Endothelial cell of umbilical vein (primary cell): ENCODE data around the gene OR5B21. TPM values are rescaled to one million over a fixed set of nuclear protein-coding genes. Genes with fewer than 3 reads are reported as not detected.

Experiments used
- BruUV-seq: library from RNA; stranded (reverse); fragments of 400-500 nt; replicated peaks from 2 replicates; lab custom pipeline; 2021; lab: Mats Ljungman, UMichigan
- CTCF ChIA-PET: fragments of 300-600, 350-600 bp; sonication (Branson Sonifier 250); formaldehyde crosslinking; loops from one replicate; lab custom pipeline; 2021; ENCODE audit warnings: antibody characterized with exemption, inconsistent platforms; lab: Charles Lee
- POLR2A ChIA-PET: fragments of 300-600, 350-600 bp; sonication (Branson Sonifier 250); formaldehyde crosslinking; loops from one replicate; lab custom pipeline; 2021; ENCODE audit warnings: antibody characterized with exemption, inconsistent platforms; lab: Charles Lee
- DNase-seq: peaks from one replicate; pipeline ENCODE4 v3.0.0-alpha.2; 2011; ENCODE audit warnings: low read depth, low spot score
- FAIRE-seq: peaks from 2 replicates; lab custom pipeline; 2011; peaks lifted over from hg19 to GRCh38; lab: Jason Lieb, UNC
- H2AFZ ChIP-seq: 2 replicates; pipeline ENCODE4 v1.6.0; 2012; ENCODE audit warnings: low read depth, low read length, control low read depth, inconsistent platforms
- H3K27ac ChIP-seq: 2 replicates; pipeline ENCODE4 v1.5.1; 2011; ENCODE audit warnings: low read depth, mild to moderate bottlenecking, control low read depth, low read length, moderate library complexity; ENCODE audit not compliant: insufficient read depth
- H3K27me3 ChIP-seq, 2 experiments: 2 replicates each; pipeline versions ENCODE4 v1.6.0 to v1.6.1; 2011; ENCODE audit warnings: low read length in 2 of 2, mixed read lengths in 1 of 2; ENCODE audit not compliant: control insufficient read depth in 2 of 2, insufficient read depth in 2 of 2
- H3K36me3 ChIP-seq, 2 experiments: 2 replicates in 1 of 2; 3 replicates in 1 of 2; pipeline ENCODE4 v1.5.1; 2011; ENCODE audit warnings: low read length in 2 of 2, mild to moderate bottlenecking in 1 of 2, moderate library complexity in 1 of 2; ENCODE audit not compliant: control insufficient read depth in 2 of 2, insufficient read depth in 2 of 2; ENCODE audit errors: extremely low read depth in 1 of 2
- H3K4me1 ChIP-seq: 3 replicates; pipeline ENCODE4 v1.5.1; 2011; ENCODE audit warnings: mild to moderate bottlenecking, low read length; ENCODE audit not compliant: control insufficient read depth, insufficient read depth; ENCODE audit errors: extremely low read depth
- H3K4me2 ChIP-seq: 2 replicates; pipeline ENCODE4 v1.6.1; 2011; ENCODE audit warnings: low read length, control low read depth, mixed read lengths; ENCODE audit not compliant: insufficient read depth
- H3K4me3 ChIP-seq, 3 experiments: fragments of 200-600 bp in 1 of 3; sonication (generic), shearing (Covaris generic) in 1 of 3; replicated peaks in 1 of 3; 2 replicates each; pipeline ENCODE4 v1.5.1; 2011 to 2016; ENCODE audit warnings: control low read depth in 3 of 3, low read length in 3 of 3, mild to moderate bottlenecking in 2 of 3, inconsistent platforms in 1 of 3, low read depth in 1 of 3, moderate library complexity in 1 of 3; ENCODE audit not compliant: insufficient read depth in 1 of 3
- H3K79me2 ChIP-seq: 2 replicates; pipeline ENCODE4 v1.6.0; 2012; ENCODE audit warnings: low read length, inconsistent platforms; ENCODE audit not compliant: control insufficient read depth, insufficient read depth
- H3K9ac ChIP-seq: replicated peaks from 2 replicates; pipeline ENCODE3; 2011; ENCODE audit warnings: low read length, control low read depth; ENCODE audit not compliant: insufficient read depth; ENCODE audit errors: extremely low read depth
- H3K9me1 ChIP-seq: replicated peaks from 3 replicates; pipeline ENCODE4 v1.6.0; 2011; ENCODE audit warnings: mild to moderate bottlenecking, low read length; ENCODE audit not compliant: control insufficient read depth, insufficient read depth; ENCODE audit errors: extremely low read depth
- H3K9me3 ChIP-seq: replicated peaks from 2 replicates; pipeline ENCODE4 v1.5.1; 2012; ENCODE audit warnings: low read length, inconsistent platforms; ENCODE audit not compliant: control insufficient read depth, insufficient read depth
- H4K20me1 ChIP-seq: replicated peaks from 2 replicates; pipeline ENCODE3; 2011; ENCODE audit warnings: mild to moderate bottlenecking, low read length; ENCODE audit not compliant: control insufficient read depth, insufficient read depth; ENCODE audit errors: extremely low read depth
- CTCF ChIP-seq, 2 donors: IDR thresholded peaks; 1 replicate in 1 of 2; 2 replicates in 1 of 2; pipeline ENCODE4 v1.5.1; 2011; ENCODE audit warnings: low read length in 2 of 2, mild to moderate bottlenecking in 2 of 2, moderate library complexity in 2 of 2, control low read depth in 1 of 2, inconsistent platforms in 1 of 2, low read depth in 1 of 2; ENCODE audit not compliant: insufficient read depth in 1 of 2; ENCODE audit errors: extremely low read depth in 1 of 2
- EZH2 ChIP-seq: IDR thresholded peaks from 2 replicates; pipeline ENCODE4 v1.6.1; 2012; ENCODE audit warnings: borderline replicate concordance, low read depth, mild to moderate bottlenecking, moderate library complexity, low read length, inconsistent platforms; ENCODE audit not compliant: severe bottlenecking
- FOS ChIP-seq: IDR thresholded peaks from 2 replicates; pipeline ENCODE4 v1.6.1; 2011; ENCODE audit warnings: mild to moderate bottlenecking, low read length, moderate library complexity, borderline replicate concordance; ENCODE audit not compliant: insufficient read depth
- GATA2 ChIP-seq: IDR thresholded peaks from 2 replicates; pipeline ENCODE4 v1.7.0; 2011; ENCODE audit warnings: low read depth, mild to moderate bottlenecking, moderate library complexity, mixed read lengths, low read length; ENCODE audit not compliant: insufficient read length, insufficient read depth
- JUN ChIP-seq: IDR thresholded peaks from 2 replicates; pipeline ENCODE4 v1.6.1; 2011; ENCODE audit warnings: borderline replicate concordance, low read depth; ENCODE audit not compliant: insufficient read length, insufficient read depth
- MAX ChIP-seq: IDR thresholded peaks from 2 replicates; pipeline ENCODE4 v1.6.1; 2011; ENCODE audit not compliant: insufficient read depth, insufficient read length
- MYC ChIP-seq: IDR thresholded peaks from one replicate; pipeline ENCODE4 v1.6.1; 2011; ENCODE audit warnings: mild to moderate bottlenecking, low read depth, low read length
- POLR2A ChIP-seq: IDR thresholded peaks from 2 replicates; pipeline ENCODE4 v1.6.1; 2012; ENCODE audit warnings: low read depth, mild to moderate bottlenecking, control low read depth, low read length
- POLR2AphosphoS5 ChIP-seq: IDR thresholded peaks from 2 replicates; pipeline ENCODE4 v1.6.1; 2012; ENCODE audit warnings: low read depth, mild to moderate bottlenecking, control low read depth, low read length, moderate library complexity; ENCODE audit not compliant: insufficient read depth
- dilution Hi-C: fragments of 300-500 bp; cut with MboI; formaldehyde crosslinking; loops from one replicate; pipeline ENCODE4 v1.15.0; 2019; ENCODE audit warnings: low sequenced_read_pairs; ENCODE audit not compliant: extremely low pct_ligation_motif_present
- intact Hi-C: fragments of 100-400 bp; cut with micrococcal nuclease; formaldehyde crosslinking; loops from one replicate; pipeline ENCODE4 v1.10.0; 2022
- polyA plus RNA-seq, 4 experiments: library from polyadenylated mRNA; depleted of rRNA in 3 of 4; stranded (reverse) in 3 of 4; unstranded in 1 of 4; fragments of >200 nt; gene quantifications; 2 replicates each; pipeline versions ENCODE4 v1.2.1 to v1.2.3, GENCODE V29; 2011 to 2012; ENCODE audit warnings: missing spikeins in 1 of 4
- total RNA-seq: library from RNA; stranded (reverse); gene quantifications from 2 replicates; pipeline ENCODE4 v1.2.3, GENCODE V29; 2021

The OR5B21 gene
- total and polyA plus RNA-seq, 2 donors (not counting 3 experiments of a cell fraction or from before 2014, with no cell fraction given) = not detected

- H3K9me1 ChIP-seq = no peaks in the 10 kb centered on the region
- intact Hi-C loops (no loop called here), dilution Hi-C loops (no loop called here)
- BruUV-seq = no TSS peak
- DNase-seq (no peak), FAIRE-seq (no peak)
- no peaks in the 10 kb centered on the region for H4K20me1 ChIP-seq
- no peaks in the 10 kb centered on the region for H3K79me2 ChIP-seq
- ChIA-PET POLR2A (no interaction called here), CTCF (interaction anchor here (1.3 to 2.0 kb wide), 2 partner anchors 15 to 757 kb away, joined by 3 to 8 read pairs; partner anchors contain the start of gene BTBD18)
- TF ChIP-seq GATA2 (no peak), CTCF (IDR thresholded peaks at IDR 0.05; ENCODE audit: extremely low read depth in 1 of 2, insufficient read depth in 1 of 2, low read depth in 1 of 2, low read length in 2 of 2) (no peak), EZH2 (no peak), POLR2A (no peak), FOS (no peak), MAX (no peak), POLR2AphosphoS5 (no peak), JUN (no peak), MYC (no peak)
- peaks cover 5 to 15% of the 10 kb centered on the region in 2 experiments for H3K27me3 ChIP-seq
- H3K27ac ChIP-seq = no peak overlapping the region
- no peaks in the 10 kb centered on the region for H3K9me3 ChIP-seq
- no peak overlapping the region for H3K4me2 ChIP-seq
- no peaks in the 10 kb centered on the region for H3K4me1 ChIP-seq
- H3K9ac ChIP-seq = no peak overlapping the region
- H3K36me3 ChIP-seq = no peaks in the 10 kb centered on the region
- no peak overlapping the region for H3K4me3 ChIP-seq
- no peak overlapping the region for H2AFZ ChIP-seq
Measured at GRCh38 chr11:58508814-58509213, 909 bp upstream of the OR5B21 start.
